Esophagus muscularis mucosa (tissue), 3 donors: Measurements from ENCODE around the gene TMPRSS2.

ENCODE experiments used
- POLR2A ChIP-seq: fragments of 450-650 bp; IDR thresholded peaks from one replicate; pipeline ENCODE4 v1.6.1; 2017; ENCODE audit warnings: antibody characterized with exemption, moderate library complexity, mild to moderate bottlenecking, low read depth
- POLR2AphosphoS5 ChIP-seq, 2 donors: sonication (generic); formaldehyde crosslinking; IDR thresholded peaks; one replicate each; pipeline ENCODE4 v1.6.1; 2017; ENCODE audit warnings: antibody characterized with exemption in 2 of 2
- TF ChIP-seq, protein P1 (sequence below), 3 experiments: fragments of 200-600 bp in 2 of 3; fragments of 450-650 bp in 1 of 3; sonication (generic) in 2 of 3; IDR thresholded peaks; one replicate each; pipeline ENCODE4 v1.5.1; 2017 to 2019; ENCODE audit warnings: antibody characterized with exemption in 3 of 3, mild to moderate bottlenecking in 2 of 3, moderate library complexity in 1 of 3

DNA sequence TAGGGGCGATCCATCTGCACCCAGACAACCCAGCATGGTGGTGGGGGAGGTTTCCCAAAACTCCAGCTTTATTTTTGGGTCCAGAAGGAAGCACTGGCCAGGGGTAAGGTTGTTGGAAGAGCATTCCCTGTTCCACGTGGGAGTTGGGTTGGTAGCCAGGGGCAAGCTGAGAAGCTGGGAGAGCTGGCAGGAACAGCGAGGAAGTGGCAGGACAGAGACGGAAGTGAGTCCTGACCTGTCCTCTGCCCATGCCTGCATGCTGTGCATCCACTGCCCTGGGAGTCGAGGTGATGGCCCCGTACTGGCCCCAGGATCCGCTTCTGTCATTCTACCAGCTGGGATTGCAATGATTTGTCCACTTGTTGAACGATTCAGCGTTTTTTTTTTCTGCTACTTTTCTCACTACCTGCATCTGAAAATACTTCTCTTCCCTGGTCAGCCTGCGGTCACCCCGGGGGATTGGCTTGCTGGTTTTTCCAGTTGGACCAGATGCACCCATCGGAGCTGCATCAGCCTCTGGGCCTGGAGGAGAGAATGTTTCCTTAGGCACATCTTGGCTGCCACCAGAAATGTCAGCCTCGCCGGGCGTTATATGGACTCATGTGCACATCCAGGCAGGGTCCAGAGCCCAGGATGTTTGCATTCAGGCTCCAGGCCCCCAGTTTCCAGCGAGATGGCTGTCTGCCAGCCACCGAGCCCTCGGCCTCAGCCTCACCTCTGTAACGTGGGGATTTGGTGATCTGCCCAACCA lies 28.3 kb upstream of the TMPRSS2 start:
- TF ChIP-seq POLR2A = no peak
- TF ChIP-seq, protein P1, sequence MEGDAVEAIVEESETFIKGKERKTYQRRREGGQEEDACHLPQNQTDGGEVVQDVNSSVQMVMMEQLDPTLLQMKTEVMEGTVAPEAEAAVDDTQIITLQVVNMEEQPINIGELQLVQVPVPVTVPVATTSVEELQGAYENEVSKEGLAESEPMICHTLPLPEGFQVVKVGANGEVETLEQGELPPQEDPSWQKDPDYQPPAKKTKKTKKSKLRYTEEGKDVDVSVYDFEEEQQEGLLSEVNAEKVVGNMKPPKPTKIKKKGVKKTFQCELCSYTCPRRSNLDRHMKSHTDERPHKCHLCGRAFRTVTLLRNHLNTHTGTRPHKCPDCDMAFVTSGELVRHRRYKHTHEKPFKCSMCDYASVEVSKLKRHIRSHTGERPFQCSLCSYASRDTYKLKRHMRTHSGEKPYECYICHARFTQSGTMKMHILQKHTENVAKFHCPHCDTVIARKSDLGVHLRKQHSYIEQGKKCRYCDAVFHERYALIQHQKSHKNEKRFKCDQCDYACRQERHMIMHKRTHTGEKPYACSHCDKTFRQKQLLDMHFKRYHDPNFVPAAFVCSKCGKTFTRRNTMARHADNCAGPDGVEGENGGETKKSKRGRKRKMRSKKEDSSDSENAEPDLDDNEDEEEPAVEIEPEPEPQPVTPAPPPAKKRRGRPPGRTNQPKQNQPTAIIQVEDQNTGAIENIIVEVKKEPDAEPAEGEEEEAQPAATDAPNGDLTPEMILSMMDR (IDR thresholded peaks at IDR 0.05) = no peak
- no peak for TF ChIP-seq POLR2AphosphoS5 (IDR thresholded peaks at IDR 0.05)
